Lung (tissue), 12 donors: ENCODE measurements around the gene PARP1. TPM values are rescaled to one million over a fixed set of nuclear protein-coding genes. Genes with fewer than 3 reads are reported as not detected.

Experiments used
- ATAC-seq: fragments of 200-7000 bp; cut with Tn5 transposase; one replicate; pipeline ENCODE4 v1.9.1; 2020; ENCODE audit warnings: moderate number of reproducible peaks; ENCODE audit not compliant: insufficient read depth, low FRiP score
- DNase-seq, 3 donors: peaks; one replicate each; pipeline ENCODE4 v3.0.0-alpha.2; 2013 to 2017
- H3K27ac ChIP-seq, 2 donors: one replicate each; pipeline ENCODE4 v1.5.1; 2013; ENCODE audit warnings: mild to moderate bottlenecking in 2 of 2, moderate library complexity in 2 of 2, control low read depth in 1 of 2, inconsistent platforms in 1 of 2, low read depth in 1 of 2, low read length in 1 of 2
- H3K27me3 ChIP-seq, 3 donors: one replicate each; pipeline ENCODE4 v1.5.1; 2013; ENCODE audit warnings: low read length in 2 of 3; ENCODE audit not compliant: control insufficient read depth in 3 of 3, insufficient read depth in 3 of 3
- H3K36me3 ChIP-seq, 4 donors: one replicate each; pipeline ENCODE4 v1.5.1; 2013; ENCODE audit warnings: low read length in 4 of 4, mild to moderate bottlenecking in 1 of 4, moderate library complexity in 1 of 4; ENCODE audit not compliant: control insufficient read depth in 4 of 4, insufficient read depth in 4 of 4
- H3K4me1 ChIP-seq, 5 donors: one replicate each; pipeline ENCODE4 v1.5.1; 2013; ENCODE audit warnings: low read length in 5 of 5, mild to moderate bottlenecking in 2 of 5, moderate library complexity in 1 of 5; ENCODE audit not compliant: control insufficient read depth in 5 of 5, insufficient read depth in 5 of 5
- H3K4me3 ChIP-seq: one replicate; pipeline ENCODE4 v1.5.1; 2013; ENCODE audit warnings: mild to moderate bottlenecking, control low read depth, moderate library complexity
- H3K9ac ChIP-seq, 2 donors: one replicate each; pipeline ENCODE4 v1.5.1; 2013; ENCODE audit warnings: low read length in 2 of 2, control low read depth in 1 of 2; ENCODE audit not compliant: insufficient read depth in 1 of 2
- H3K9me3 ChIP-seq, 4 donors: one replicate each; pipeline ENCODE4 v1.5.1; 2013; ENCODE audit warnings: low read length in 3 of 4, mild to moderate bottlenecking in 1 of 4, moderate library complexity in 1 of 4; ENCODE audit not compliant: control insufficient read depth in 4 of 4, insufficient read depth in 3 of 4
- CTCF ChIP-seq: IDR thresholded peaks from 2 replicates; pipeline ENCODE4 v1.5.1; 2012; ENCODE audit warnings: mild to moderate bottlenecking; ENCODE audit errors: control extremely low read depth, extremely low read depth
- WGBS, 2 donors: extraction: QIAGEN DNeasy Blood & Tissue Kit; methylation state at CpG; one replicate each; pipeline ENCODE4 v1.1.7; 2013; 5-methylcytosine and 5-hydroxymethylcytosine counted together
- polyA plus RNA-seq, 2 donors: library from polyadenylated mRNA; stranded (reverse); fragments of 200-250 nt; gene quantifications; one replicate each; pipeline ENCODE4 v1.2.1, GENCODE V29; 2013
- total RNA-seq, 2 donors: library from RNA; depleted of rRNA in 1 of 2; stranded (reverse); fragments of >200 nt in 1 of 2; gene quantifications; one replicate each; pipeline ENCODE4 v1.2.1, GENCODE V29; 2014 to 2021
- donor health status: control.
- donor health status: control.
- donor health status: Bipolar disorder and iron deficiency.
- donor health status: healthy.
- donor health status: DM: yes; HTN: yes; CAD: no.

The PARP1 gene
- total and polyA plus RNA-seq, 4 donors, result 17.2 to 76.4 (median 51.1) TPM

- Histone ChIP-seq H3K27me3 (no peaks in the 10 kb centered on the region), H3K36me3 (peaks cover 12 to 23% (median 17%) of the 10 kb centered on the region in 4 donors), H3K4me1 (peaks cover 7 to 28% (median 25%) of the 10 kb centered on the region in 5 donors), H3K4me3 (no peak overlapping the region), H3K9ac (no peak overlapping the region), H3K27ac (no peak overlapping the region), H3K9me3 (no peaks in the 10 kb centered on the region)
- TF ChIP-seq CTCF, result no peak
- WGBS, 2 donors, result 66 to 74% methylated on average over 16 of the region's 16 CpGs
- ATAC-seq, result no peak
- DNase-seq, result no peak
Observed at GRCh38 chr1:226405411-226405988, 2.4 kb downstream of the PARP1 start.

GRCh38 chr1:226404904-226405222 is 3.0 kb downstream of the PARP1 start:
- Histone ChIP-seq H3K27ac (no peak overlapping the region), H3K27me3 (no peaks in the 10 kb centered on the region), H3K4me3 (no peak overlapping the region), H3K9ac (peak overlapping the region in 1 of 2 donors; percentile 34), H3K9me3 (no peaks in the 10 kb centered on the region), H3K4me1 (peaks cover 7 to 28% (median 25%) of the 10 kb centered on the region in 5 donors), H3K36me3 (peaks cover 12 to 26% (median 20%) of the 10 kb centered on the region in 4 donors)
- ATAC-seq (no peak), DNase-seq (no peak)
- WGBS, 2 donors, result 80 to 90% methylated on average over 2 of the region's 2 CpGs
- no peak for TF ChIP-seq CTCF

- peaks cover 7 to 28% (median 25%) of the 10 kb centered on the region in 5 donors for H3K4me1 ChIP-seq
- no peaks in the 10 kb centered on the region for H3K9me3 ChIP-seq
- H3K36me3 ChIP-seq, result peaks cover 16 to 30% (median 23%) of the 10 kb centered on the region in 4 donors
- no peak overlapping the region for H3K4me3 ChIP-seq
- TF ChIP-seq CTCF, result no peak
- DNase-seq (no peak), ATAC-seq (no peak)
- H3K9ac ChIP-seq, result peak overlapping the region in 1 of 2 donors; percentile 34
- 65 to 72% methylated on average over 5 of the region's 5 CpGs for WGBS, 2 donors
- no peak overlapping the region for H3K27ac ChIP-seq
- H3K27me3 ChIP-seq, result no peaks in the 10 kb centered on the region
Observed at GRCh38 chr1:226404063-226404903, 3.6 kb downstream of the PARP1 start.
